CD1c-positive myeloid dendritic cell (primary cell): ENCODE measurements around the gene LBX2.

Experiments used
- DNase-seq: peaks from one replicate; pipeline ENCODE4 v3.0.0-alpha.2; 2016; ENCODE audit errors: extremely low spot score

Gene LBX2

DNA sequence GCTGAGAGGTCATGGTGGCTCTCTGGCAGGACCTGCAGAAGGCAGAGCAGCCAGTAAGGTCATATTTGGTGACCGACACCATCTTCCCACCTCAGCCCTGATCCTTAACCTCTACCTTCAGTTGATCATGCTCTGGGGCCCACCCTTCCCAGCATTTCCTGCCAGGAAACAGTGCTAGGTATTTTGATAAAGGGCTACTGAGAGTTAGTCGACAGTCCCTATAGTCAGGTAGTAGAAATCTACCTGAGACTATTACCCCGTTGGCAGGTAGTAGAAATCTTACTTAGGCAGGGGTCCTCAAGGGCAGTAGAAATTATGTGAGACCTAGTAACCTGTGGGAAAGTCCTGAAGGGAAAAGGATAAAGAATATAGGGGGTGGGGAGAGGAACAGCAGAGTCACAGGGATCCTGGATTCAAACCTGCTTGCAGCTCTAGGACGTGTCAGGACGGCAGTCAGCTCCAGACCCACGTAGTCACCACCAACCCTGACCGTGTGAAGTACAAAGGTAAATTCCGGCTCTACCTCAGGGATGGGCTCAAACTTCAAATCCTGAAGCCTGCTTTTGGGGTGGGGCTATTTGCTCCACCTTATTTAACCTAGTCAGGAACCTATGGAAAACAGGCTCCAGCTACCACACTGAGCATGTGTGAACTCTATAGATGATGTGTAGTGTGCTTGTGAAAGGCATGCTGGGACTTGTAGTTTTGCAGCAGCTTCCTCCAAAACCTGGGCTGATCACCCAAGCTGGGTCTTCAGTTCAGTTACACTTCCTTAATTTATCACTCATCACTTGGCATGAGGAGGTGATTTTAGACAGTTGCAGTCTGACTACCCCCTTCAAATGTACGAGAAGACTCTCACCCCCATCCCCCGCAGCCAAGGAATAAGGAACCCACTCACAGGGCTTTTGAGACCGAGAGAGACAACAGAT is 26.6 kb upstream of the LBX2 start, which contains the start of gene DQX1:
Gene DQX1 (minus strand): TSS at position 515 of the 932 bp plus-strand sequence. CDS start 502 bp downstream, at position 13.
- DNase-seq, result peak; percentile 85

DNA sequence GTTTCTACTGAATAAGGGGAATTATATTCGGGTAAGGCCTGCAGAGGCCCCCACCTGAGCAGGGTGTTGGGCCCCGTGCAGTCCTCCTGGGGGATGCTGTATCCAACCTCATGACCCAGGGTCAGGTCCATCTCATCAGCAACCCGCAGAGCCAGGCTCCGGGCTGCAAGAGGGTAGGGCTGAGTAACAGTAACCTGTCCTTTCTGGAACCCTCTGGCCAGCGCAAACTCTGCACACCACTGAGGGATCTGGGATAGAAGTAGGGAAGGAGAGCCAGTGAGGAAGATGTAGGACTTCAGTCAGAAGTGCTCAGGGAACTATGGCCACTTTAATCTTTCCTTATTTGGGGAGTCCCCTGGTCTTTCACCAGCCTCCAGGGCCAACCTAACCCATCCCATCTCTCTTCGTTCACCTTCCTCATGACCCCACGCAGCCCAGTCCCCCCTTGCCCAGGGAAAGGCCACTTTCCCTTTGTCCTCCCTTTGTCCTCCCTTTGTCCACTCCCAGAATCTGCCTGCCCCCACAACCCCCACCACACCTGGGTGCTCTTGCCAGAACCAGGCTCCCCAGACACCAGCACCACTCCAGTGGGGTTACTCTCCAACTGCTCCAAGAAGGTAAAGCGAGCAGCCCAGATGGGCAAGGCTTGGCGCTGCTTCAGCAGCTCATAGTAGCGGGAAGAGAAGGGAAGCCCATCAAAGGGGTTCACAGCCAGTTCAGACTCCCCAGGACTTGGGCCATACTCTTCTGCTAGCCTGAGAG is 25.7 kb upstream of the LBX2 start:
- no peak for DNase-seq

DNA sequence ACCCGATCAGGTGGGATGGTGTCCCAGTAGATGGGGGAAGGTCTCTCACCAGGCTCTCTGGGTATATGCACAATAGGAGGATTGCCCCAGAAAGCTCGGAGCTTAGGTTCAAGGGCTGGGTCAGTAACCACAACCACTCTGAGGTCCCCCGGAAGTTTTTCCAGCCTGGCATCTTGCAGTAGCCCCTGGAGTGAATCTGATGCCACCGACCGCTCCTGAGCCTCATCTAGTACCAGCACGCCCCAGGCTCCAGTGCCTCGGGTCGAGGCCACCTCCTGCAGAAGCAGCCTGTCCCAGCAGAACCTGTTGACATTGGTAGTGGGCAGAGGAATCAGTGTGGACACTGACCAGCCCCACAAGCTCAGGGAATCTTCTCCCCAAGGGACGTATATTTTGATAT is 24.6 kb upstream of the LBX2 start:
- no peak for DNase-seq

DNA sequence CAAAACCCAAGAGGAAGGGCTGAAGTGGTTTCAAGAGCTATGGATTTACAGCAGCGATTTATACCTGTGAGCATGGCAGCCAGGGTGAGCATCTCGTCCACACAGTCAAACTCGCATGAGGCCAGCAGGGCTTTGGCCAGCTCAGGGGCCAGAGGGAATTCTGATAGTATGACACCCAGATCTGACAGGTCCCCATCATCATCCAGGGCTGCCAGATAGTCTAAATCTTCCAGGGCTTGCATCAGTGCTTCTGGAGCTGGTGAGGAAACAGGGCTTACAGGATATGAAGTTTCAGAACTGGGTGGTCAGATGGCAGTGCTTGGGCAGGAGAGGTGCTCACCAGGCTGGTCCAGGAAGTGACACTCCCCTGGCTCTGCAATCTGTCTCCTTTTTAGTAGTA is 23.1 kb upstream of the LBX2 start:
- DNase-seq, result no peak

DNA sequence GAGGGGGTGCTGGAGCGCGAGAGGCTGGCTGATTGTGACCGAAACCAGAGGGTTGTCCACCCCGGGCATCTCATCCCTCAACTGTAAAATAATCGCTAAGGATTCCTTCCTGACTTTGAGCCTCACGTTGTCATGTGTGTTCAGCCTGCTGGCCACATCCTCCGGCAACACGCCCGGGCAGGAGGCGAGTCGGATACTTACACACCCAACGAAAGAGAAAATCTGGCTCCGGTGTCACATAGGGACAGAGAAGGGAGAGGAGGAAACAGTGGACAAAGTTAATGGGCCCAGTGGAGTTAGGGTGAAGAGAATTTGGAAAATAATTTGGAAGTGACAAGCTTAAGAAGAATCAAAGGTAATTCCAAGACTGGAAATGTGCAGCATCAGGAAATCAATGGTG is 17.2 kb upstream of the LBX2 start:
- DNase-seq, result no peak

DNA sequence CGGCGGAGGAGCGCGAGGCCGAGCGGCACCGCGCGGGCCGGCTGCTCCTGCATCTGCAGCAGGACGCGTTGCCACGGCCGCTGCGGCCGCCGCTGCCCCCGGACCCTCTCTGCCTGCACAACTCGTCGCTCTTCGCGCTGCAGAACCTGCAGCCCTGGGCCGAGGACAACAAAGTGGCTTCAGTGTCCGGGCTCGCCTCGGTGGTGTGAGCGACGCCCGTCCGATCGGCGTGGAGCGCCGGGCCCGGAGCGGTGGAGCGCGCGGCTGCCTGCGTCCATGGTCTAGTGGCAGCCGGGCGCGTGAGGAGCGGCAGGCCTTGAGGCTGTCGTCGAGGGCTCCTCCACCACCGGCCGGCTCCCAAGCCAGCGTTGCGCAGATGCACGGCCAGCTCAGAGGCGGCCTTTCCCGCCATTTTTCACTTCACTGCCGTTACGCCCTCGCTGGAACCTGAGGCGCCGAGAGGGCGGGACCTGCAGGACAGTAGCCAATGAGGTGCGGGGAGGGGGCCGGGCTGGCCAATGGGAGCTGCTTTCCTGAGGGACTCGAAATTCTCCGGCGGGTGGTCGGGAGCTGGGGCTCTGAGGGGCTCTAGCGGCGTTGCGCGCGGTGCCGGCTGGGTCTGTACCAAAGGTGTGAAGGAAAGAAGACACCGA is 16.7 kb upstream of the LBX2 start:
- DNase-seq, result peak; percentile 63

GRCh38 chr2:74515271-74515980 is 16.0 kb upstream of the LBX2 start:
- DNase-seq, result no peak

GRCh38 chr2:74514368-74515270 is 15.2 kb upstream of the LBX2 start, which contains the start of gene TLX2:
Gene TLX2 (plus strand): TSS chr2:74514450. CDS start chr2:74514807, 357 bp downstream.
- DNase-seq, result no peak

DNA sequence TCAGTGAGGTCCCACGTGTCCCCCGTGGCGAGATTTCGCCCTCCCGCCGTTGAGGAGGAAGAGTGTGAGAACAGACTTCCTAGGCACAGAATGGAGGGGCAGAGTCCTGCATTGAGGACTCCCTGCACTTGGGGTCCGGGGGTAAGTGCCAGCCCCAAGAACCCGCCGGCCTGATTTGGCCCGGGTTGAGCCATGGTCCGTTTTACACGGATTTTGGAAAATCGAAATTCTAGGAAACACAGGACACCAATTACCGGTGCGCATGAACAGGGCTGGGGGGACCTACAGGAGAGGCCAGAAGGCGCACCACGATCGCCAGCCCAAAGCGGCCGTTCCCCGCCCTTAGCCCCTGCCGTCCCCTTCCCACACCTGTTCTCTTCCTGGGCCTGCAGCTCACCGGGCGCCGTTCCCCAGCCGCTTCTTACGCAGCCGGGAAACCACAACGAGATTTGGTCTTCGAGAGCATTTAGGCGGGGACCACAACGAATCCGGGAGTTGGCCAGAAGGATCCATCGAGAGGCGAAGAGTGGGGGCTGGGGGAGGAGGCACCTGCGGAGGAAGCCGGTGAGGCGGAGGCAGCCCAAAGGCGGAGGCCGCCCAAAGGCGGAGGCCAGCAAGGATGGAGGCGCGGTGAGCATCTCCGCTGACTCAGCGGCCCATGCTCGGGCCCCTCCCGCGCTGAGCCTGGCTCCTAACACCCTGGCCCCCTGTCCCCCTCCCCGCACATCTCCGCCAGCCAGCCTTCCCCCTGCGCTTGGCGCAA is 14.4 kb upstream of the LBX2 start:
- no peak for DNase-seq

DNA sequence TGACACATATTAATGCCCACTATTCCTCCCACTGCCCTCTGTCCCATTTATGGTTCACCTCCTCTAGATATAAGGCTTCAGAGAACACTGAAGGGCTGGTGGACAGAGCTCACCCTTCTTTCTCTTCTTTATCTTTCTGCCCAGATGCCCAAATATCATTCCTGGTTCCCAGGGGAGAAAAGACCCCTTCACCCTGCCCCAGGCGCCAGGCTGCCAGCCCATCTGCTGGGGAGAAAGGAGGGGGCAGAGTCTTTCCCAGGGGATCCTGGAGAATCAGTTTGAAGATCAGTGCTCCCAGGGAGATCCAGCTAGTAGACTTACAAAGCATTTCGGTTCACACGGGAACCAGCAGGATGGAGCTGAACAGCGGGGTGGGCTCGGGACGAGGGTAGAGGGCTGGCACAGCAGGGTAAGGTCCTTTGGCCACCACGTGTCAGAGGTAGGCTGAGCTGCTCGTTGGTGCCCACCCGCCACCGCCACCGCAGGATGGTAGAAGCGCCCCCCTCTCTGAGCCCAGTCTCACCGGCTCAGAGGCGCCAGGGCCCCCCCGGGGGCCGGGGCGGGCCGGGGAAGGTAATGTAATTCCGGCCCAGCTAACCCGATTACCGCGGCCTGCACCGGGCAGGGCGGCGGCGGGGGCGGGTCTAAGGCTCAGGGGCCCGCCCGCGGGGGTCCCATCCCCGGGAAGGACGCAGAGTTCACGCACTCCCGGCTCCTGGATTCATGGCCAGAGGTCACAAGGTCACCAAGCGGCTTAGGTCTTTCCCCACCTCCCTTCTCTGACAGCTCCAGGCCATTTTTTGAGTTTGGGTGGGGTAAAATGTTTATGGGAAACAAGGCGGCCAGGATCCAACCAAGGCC is 13.6 kb upstream of the LBX2 start:
- DNase-seq, result no peak

DNA sequence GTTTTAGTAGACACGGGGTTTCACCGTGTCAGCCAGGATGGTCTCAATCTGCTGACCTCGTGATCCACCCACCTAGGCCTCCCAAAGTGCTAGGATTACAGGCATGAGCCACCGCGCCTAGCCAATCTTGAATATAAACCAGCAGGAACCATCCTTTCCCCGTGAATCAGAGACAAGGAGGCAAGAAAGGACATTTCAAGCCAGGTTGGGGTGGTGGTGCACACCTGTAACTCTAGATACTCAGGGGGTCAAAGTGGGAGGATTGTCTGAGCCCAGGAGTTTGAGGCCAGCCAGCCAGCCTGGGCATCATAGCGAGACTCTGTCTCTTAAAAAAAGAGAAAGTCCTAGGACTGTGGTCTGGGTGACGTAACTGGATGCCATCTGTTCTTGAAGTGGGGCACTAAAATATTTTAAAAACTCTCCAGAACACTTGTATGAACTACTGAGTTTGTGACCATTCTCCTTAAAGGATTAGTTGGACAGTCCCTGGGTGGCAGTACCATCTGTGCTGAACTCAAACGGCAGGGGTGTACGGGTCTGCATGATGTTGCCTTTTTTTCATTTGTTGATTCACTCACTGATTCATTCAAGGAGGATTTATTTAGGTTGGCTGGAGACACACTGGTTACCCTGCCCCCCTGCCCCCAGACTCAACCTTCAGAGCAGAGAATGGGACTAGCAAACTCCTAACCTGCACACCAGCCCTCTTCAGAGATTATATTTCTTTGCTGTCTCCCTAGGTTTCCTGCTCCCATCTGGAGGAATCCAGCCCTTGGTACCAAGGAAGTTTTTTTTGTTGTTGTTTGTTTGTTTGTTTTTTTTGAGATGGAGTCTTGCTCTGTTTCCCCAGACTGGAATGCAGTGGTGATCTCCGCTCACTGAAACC is 11.9 kb upstream of the LBX2 start:
- no peak for DNase-seq

DNA sequence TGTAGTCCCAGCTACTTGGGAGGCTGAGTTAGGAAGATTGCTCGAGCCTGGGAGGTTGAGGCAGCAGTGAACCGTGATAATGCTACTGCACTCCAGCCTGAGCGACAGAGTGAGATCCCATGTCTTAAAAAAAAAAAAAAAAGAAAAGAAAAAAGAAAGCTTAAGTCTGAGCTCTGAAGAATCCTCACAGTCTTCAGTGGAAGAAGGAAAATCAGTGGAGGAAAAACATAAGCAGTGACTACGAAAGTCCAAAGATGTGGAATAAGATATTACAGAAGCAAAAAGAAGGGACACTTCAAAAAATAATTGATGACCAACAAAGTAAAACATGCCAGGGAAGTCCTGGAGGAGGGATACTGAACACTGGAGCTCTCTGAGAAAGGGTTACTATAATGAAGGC is 10.9 kb upstream of the LBX2 start:
- DNase-seq, result no peak

- no peak for DNase-seq
Observed at GRCh38 chr2:74507926-74508520, 8.6 kb upstream of the LBX2 start.

GRCh38 chr2:74507145-74507925 is 7.9 kb upstream of the LBX2 start, which contains the start of gene PCGF1:
Gene PCGF1 (minus strand): TSS chr2:74507695. CDS start chr2:74507668, 27 bp downstream.
- peak; percentile 98 for DNase-seq

GRCh38 chr2:74505448-74506246 is 6.2 kb upstream of the LBX2 start:
- no peak for DNase-seq

DNA sequence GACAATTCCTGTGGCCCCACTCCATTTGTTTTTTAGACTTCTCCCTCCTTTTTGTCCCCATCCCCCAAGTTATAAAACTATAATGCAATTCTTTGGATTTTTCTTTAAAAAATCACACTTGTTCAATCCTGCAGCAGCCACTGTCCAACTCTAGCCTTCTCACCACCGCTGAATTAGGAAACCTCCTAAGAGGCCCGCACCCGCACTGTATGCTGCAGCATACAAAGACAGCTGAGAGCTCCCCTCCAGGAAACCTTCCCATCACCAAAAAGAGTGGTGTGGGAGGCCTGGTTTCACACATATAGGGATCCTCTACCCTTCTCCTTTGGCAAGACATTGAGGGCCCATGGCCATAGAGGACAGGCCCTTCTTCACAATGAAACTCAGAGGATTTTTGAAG is 5.2 kb upstream of the LBX2 start:
- DNase-seq, result no peak
